SU-DHL-6 (cell line): Measurements from ENCODE around the gene ATP11A.

Source experiments
- H2AFZ ChIP-seq: fragments of 200-600 bp; sonication (generic); 2 replicates; pipeline ENCODE4 v1.6.1; 2014; ENCODE audit warnings: low read depth, mild to moderate bottlenecking, moderate library complexity, mixed read lengths, antibody characterized with exemption, low read length; ENCODE audit not compliant: severe bottlenecking
- H3F3A ChIP-seq: fragments of 200-600 bp; shearing (Covaris generic); 2 replicates; pipeline ENCODE4 v1.6.0; 2016; ENCODE audit warnings: antibody characterized with exemption, mild to moderate bottlenecking; ENCODE audit not compliant: insufficient read depth
- H3K27ac ChIP-seq: fragments of 200-600 bp; sonication (generic); 2 replicates; pipeline ENCODE4 v1.5.1; 2016; ENCODE audit warnings: low read depth, mild to moderate bottlenecking, low read length, moderate library complexity, mixed read lengths
- H3K27me3 ChIP-seq: fragments of 200-600 bp; sonication (generic), shearing (Covaris generic); 2 replicates; pipeline ENCODE4 v1.6.0; 2014; ENCODE audit warnings: mild to moderate bottlenecking, low read length
- H3K36me3 ChIP-seq: fragments of 200-600 bp; sonication (generic); 2 replicates; pipeline ENCODE4 v1.6.1; 2014; ENCODE audit warnings: mild to moderate bottlenecking, low read length, mixed read lengths
- H3K4me2 ChIP-seq: fragments of 300-600, 200-600 bp; shearing (Covaris generic), sonication (generic); 2 replicates; pipeline ENCODE4 v1.6.0; 2014; ENCODE audit warnings: low read length, low read depth, mild to moderate bottlenecking; ENCODE audit not compliant: poor library complexity, severe bottlenecking
- H3K4me3 ChIP-seq: fragments of 200-600 bp; sonication (generic); 2 replicates; pipeline ENCODE4 v1.5.1; 2014; ENCODE audit warnings: antibody characterized with exemption, low read length, mild to moderate bottlenecking, mixed read lengths; ENCODE audit not compliant: insufficient read depth, poor library complexity, severe bottlenecking
- H3K79me2 ChIP-seq: fragments of 200-600 bp; sonication (generic); 2 replicates; pipeline ENCODE4 v1.6.1; 2014; ENCODE audit warnings: mild to moderate bottlenecking, low read length, moderate library complexity; ENCODE audit not compliant: insufficient read depth
- H3K9ac ChIP-seq: fragments of 200-600 bp; sonication (generic); 2 replicates; pipeline ENCODE4 v1.7.0; 2014; ENCODE audit warnings: mild to moderate bottlenecking, low read length
- H3K9me2 ChIP-seq: fragments of 200-600 bp; sonication (generic); replicated peaks from 2 replicates; pipeline ENCODE4 v1.6.1; 2014; ENCODE audit warnings: low read length; ENCODE audit not compliant: insufficient read depth
- H3K9me3 ChIP-seq: fragments of 200-600 bp; sonication (generic); 2 replicates; pipeline ENCODE4 v1.6.1; 2014; ENCODE audit warnings: low read length, mixed read lengths; ENCODE audit not compliant: insufficient read depth
- H4K20me1 ChIP-seq: fragments of 200-600 bp; sonication (generic); 2 replicates; pipeline ENCODE4 v1.6.1; 2014; ENCODE audit warnings: low read depth, mild to moderate bottlenecking, antibody characterized with exemption, low read length, moderate library complexity, mixed read lengths
- CTCF ChIP-seq: fragments of 200-600 bp; sonication (generic); IDR thresholded peaks from one replicate; pipeline ENCODE4 v1.5.1; 2017; ENCODE audit warnings: antibody characterized with exemption, mild to moderate bottlenecking, low read length, moderate library complexity; ENCODE audit not compliant: insufficient read depth, poor library complexity, severe bottlenecking
- EZH2phosphoT487 ChIP-seq: fragments of 200-600 bp; sonication (generic), shearing (Covaris generic); conservative IDR thresholded peaks from 2 replicates; pipeline ENCODE4 v1.6.1; 2018; ENCODE audit warnings: mild to moderate bottlenecking, antibody characterized with exemption, low read length, moderate library complexity, mixed read lengths

Gene ATP11A

GRCh38 chr13:112776354-112776753 is 86.5 kb downstream of the ATP11A start:
- Histone ChIP-seq H3K79me2 (no peaks in the 10 kb centered on the region), H3K9ac (no peak overlapping the region), H3K4me2 (no peak overlapping the region), H3K9me2 (no peaks in the 10 kb centered on the region), H3F3A (no peaks in the 10 kb centered on the region), H4K20me1 (no peaks in the 10 kb centered on the region), H3K36me3 (no peaks in the 10 kb centered on the region), H3K27ac (no peak overlapping the region), H2AFZ (no peak overlapping the region), H3K4me3 (no peak overlapping the region), H3K9me3 (no peaks in the 10 kb centered on the region), H3K27me3 (no peaks in the 10 kb centered on the region)
- TF ChIP-seq EZH2phosphoT487 (no peak), CTCF (no peak)

GRCh38 chr13:112776971-112777370 is 87.1 kb downstream of the ATP11A start:
- Histone ChIP-seq H3K36me3 (no peaks in the 10 kb centered on the region), H3K79me2 (no peaks in the 10 kb centered on the region), H3F3A (no peaks in the 10 kb centered on the region), H3K9ac (no peak overlapping the region), H3K9me3 (no peaks in the 10 kb centered on the region), H3K27ac (no peak overlapping the region), H3K27me3 (no peaks in the 10 kb centered on the region), H3K4me3 (no peak overlapping the region), H2AFZ (no peak overlapping the region), H3K9me2 (no peaks in the 10 kb centered on the region), H4K20me1 (no peaks in the 10 kb centered on the region), H3K4me2 (no peak overlapping the region)
- no peak for TF ChIP-seq CTCF
- no peak for TF ChIP-seq EZH2phosphoT487

- Histone ChIP-seq H3K27ac (no peak overlapping the region), H3K27me3 (no peaks in the 10 kb centered on the region), H3K4me3 (no peak overlapping the region), H3K9me3 (no peaks in the 10 kb centered on the region), H3F3A (no peaks in the 10 kb centered on the region), H3K79me2 (no peaks in the 10 kb centered on the region), H3K4me2 (no peak overlapping the region), H4K20me1 (no peaks in the 10 kb centered on the region), H2AFZ (no peak overlapping the region), H3K36me3 (no peaks in the 10 kb centered on the region), H3K9ac (no peak overlapping the region), H3K9me2 (no peaks in the 10 kb centered on the region)
- TF ChIP-seq EZH2phosphoT487 (no peak), CTCF (no peak)
These were observed 88.0 kb downstream of the ATP11A start for GRCh38 chr13:112777637-112778406.
